ENCODE measurements around the gene ASPSCR1. TPM values are rescaled to one million over a fixed set of nuclear protein-coding genes. Genes with fewer than 3 reads are reported as not detected.
A peak's percentile ranks its signal among the peaks of the same experiment; 100 is the strongest.

ASPSCR1 gene
- total and polyA plus RNA-seq, 2 of the 13 experiments (the other 11 are each of a cell fraction or from before 2014, with no cell fraction given): 274 to 314 TPM

- TF ChIP-seq FOXA3 (CRISPR knock-in tag; IDR thresholded peaks at IDR 0.05) (0 out of 2 replicates have a peak, but pooled peaks have one; percentile 13), RBM22 (optimal IDR thresholded peaks at IDR 0.05; ENCODE audit: low read length) (peak; percentile 97), SRSF4 (IDR thresholded peaks at IDR 0.05; ENCODE audit: low read depth, low read length, poor library complexity, severe bottlenecking) (peak; percentile 43), SAFB2 (CRISPR knock-in tag; IDR thresholded peaks at IDR 0.05; ENCODE audit: borderline replicate concordance, low read depth) (no peak), AGO2 (optimal IDR thresholded peaks at IDR 0.05; ENCODE audit: low read depth, low read length) (peak; percentile 60), ZZZ3 (CRISPR knock-in tag; IDR thresholded peaks at IDR 0.05; ENCODE audit: borderline replicate concordance) (no peak), ZC3H4 (CRISPR knock-in tag; IDR thresholded peaks at IDR 0.05; ENCODE audit: borderline replicate concordance) (0 out of 2 replicates have a peak, but pooled peaks have one; percentile 71), PRDM10 (CRISPR knock-in tag; IDR thresholded peaks at IDR 0.05; ENCODE audit: low read depth) (no peak), ZNF335 (CRISPR knock-in tag; IDR thresholded peaks at IDR 0.05) (no peak), ZNF776 (CRISPR knock-in tag; IDR thresholded peaks at IDR 0.05) (no peak), YEATS4 (CRISPR knock-in tag; IDR thresholded peaks at IDR 0.05; ENCODE audit: borderline replicate concordance) (no peak), ZNF883 (CRISPR knock-in tag; IDR thresholded peaks at IDR 0.05; ENCODE audit: not compliant biosample characterization) (no peak), ZSCAN31 (CRISPR knock-in tag; IDR thresholded peaks at IDR 0.05; ENCODE audit: low read depth) (no peak), ZNF460 (CRISPR knock-in tag; IDR thresholded peaks at IDR 0.05; ENCODE audit: borderline replicate concordance) (peak; percentile 83), PCBP2 (optimal IDR thresholded peaks at IDR 0.05; ENCODE audit: low read depth, low read length, poor library complexity, severe bottlenecking) (peak; percentile 95), SSRP1 (CRISPR knock-in tag; IDR thresholded peaks at IDR 0.05) (peak; percentile 94), KAT8 (CRISPR knock-in tag; IDR thresholded peaks at IDR 0.05) (0 out of 2 replicates have a peak, but pooled peaks have one; percentile 20), GABPB1 (CRISPR knock-in tag; IDR thresholded peaks at IDR 0.05) (0 out of 2 replicates have a peak, but pooled peaks have one; percentile 3), NFIC (IDR thresholded peaks at IDR 0.05; ENCODE audit: low read length) (peak; percentile 51; the same call in 1 of the 2 replicates), NCOA2 (CRISPR knock-in tag; IDR thresholded peaks at IDR 0.05) (peak; percentile 28; the same call in 1 of the 2 replicates), SOX5 (CRISPR knock-in tag; IDR thresholded peaks at IDR 0.05; ENCODE audit: borderline replicate concordance) (peak; percentile 14; the same call in 1 of the 2 replicates)
- TF ChIP-seq, protein P1, sequence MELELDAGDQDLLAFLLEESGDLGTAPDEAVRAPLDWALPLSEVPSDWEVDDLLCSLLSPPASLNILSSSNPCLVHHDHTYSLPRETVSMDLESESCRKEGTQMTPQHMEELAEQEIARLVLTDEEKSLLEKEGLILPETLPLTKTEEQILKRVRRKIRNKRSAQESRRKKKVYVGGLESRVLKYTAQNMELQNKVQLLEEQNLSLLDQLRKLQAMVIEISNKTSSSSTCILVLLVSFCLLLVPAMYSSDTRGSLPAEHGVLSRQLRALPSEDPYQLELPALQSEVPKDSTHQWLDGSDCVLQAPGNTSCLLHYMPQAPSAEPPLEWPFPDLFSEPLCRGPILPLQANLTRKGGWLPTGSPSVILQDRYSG (CRISPR knock-in tag; IDR thresholded peaks at IDR 0.05): no peak
- TF ChIP-seq, protein P2, sequence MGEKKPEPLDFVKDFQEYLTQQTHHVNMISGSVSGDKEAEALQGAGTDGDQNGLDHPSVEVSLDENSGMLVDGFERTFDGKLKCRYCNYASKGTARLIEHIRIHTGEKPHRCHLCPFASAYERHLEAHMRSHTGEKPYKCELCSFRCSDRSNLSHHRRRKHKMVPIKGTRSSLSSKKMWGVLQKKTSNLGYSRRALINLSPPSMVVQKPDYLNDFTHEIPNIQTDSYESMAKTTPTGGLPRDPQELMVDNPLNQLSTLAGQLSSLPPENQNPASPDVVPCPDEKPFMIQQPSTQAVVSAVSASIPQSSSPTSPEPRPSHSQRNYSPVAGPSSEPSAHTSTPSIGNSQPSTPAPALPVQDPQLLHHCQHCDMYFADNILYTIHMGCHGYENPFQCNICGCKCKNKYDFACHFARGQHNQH (CRISPR knock-in tag; IDR thresholded peaks at IDR 0.05): 0 out of 2 replicates have a peak, but pooled peaks have one; percentile 24
- TF ChIP-seq, protein P3, sequence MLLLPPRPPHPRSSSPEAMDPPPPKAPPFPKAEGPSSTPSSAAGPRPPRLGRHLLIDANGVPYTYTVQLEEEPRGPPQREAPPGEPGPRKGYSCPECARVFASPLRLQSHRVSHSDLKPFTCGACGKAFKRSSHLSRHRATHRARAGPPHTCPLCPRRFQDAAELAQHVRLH (CRISPR knock-in tag; IDR thresholded peaks at IDR 0.05; ENCODE audit: borderline replicate concordance, low read depth): 0 out of 2 replicates have a peak, but pooled peaks have one; percentile 15
Measured at GRCh38 chr17:81951785-81952684, 25.4 kb upstream of the ASPSCR1 start (continued).
